Dedifferentiated amniotic fluid mesenchymal stem cell (primary cell): ENCODE results near the gene PTEN.
"Not testable (repeated sequence)": the region's sequence is repeated elsewhere in the genome, so short reads cannot be mapped to it uniquely, and the experiment has no call there.

Experiments
- DNase-seq: peaks from one replicate; pipeline ENCODE4 v3.0.0-alpha.2; 2016; ENCODE audit errors: extremely low spot score

The PTEN gene

DNA sequence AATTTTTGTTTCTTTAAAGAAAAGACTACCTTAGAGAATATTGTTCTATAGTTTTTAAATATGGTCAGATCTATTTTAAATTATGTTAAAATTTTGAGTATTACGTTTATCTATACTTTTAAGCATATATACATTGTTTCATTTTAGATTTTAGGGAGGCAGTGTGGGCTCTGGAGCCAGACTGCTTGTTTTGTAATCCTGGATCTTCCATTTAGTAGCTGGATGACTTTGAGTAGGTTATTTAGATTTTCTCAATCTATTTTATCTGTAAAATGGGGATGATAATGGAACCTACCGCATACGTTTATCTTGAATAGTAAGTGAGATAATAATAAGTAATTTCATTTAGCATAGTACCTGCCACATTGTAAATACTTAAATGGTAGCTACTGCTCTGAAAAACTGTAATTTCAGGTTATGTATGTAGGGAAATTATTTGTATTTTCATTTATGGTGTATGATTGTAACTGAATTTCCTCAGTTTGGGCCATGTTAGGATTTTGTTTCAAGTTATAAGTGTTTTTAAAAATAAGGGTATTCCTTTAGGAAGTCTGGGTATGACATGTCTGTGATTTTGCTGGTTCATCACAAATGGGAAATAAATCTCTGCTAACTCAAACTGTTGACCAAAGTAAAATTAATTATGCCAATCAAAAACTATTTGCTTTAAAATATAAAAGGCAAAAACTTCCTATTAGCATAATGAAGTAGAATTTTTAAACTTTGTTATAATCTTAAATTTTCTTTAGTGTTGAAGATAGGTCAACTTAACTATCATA is 6.5 kb downstream of the PTEN start:
- no peak for DNase-seq

DNA sequence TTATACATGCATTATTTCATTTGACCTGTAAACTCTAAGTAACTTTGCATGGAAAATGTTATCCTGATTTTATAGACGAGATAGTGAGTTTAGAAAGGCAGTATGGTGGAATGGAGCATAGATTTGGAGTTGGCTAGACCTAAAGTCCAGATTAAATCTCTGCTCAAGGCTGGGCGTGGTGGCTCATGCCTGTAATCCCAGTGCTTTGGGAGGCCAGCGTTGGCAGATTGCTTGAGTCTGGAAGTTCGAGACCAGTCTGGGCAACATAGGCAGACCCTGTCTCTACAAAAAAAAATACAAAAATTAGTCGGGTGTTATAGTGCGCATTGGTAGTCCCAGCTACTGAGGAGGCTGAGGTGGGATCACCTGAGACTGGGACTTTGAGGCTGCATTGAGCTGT is 9.4 kb downstream of the PTEN start:
- no peak for DNase-seq

DNA sequence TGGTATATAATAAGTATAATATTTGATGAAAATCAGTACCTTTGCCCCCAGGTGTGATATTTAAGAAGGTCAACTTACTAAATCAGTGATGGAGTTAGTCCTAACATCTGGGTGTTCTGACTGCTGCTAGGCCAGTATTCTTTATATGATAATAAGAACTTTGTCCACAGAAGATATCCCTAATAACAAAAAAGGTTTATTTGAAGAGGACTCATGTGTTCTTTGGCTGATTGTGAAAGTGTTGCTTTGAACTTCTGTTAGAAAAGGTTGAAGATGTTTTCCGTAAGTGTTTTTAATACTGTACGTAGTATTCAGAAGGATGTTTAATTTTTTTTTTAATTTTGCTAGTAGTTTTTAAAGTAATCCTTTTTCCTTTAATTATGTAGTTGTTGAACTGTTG is 10.2 kb downstream of the PTEN start:
- no peak for DNase-seq

DNA sequence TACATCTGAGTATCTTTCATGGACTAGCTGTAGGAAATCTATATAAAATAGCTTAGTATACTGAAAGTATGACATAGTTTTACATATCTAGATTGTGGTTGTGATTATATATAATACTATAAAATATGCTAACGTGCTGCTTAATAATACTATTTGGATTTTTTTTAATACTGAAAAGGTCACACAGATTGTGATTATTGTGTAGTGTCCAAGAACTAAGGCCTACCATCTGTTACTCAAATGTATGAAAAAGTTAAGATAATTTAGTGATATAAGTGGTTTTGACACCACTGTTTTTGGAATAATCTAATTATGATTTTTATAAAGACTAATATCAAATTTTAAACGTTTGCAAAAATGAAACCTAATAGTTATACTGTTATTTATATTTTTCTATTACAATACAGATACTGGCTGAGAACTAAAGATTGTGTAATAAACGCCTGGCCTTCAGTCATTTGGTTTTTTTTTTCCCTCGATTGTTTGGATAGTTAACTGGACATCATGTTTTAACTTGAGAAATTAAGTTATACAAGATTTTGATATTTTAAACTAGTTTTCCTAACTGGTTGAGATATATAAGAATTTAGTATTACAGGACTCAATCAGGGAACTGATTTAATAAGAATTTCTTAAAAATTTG is 12.6 kb downstream of the PTEN start:
- no peak for DNase-seq

DNA sequence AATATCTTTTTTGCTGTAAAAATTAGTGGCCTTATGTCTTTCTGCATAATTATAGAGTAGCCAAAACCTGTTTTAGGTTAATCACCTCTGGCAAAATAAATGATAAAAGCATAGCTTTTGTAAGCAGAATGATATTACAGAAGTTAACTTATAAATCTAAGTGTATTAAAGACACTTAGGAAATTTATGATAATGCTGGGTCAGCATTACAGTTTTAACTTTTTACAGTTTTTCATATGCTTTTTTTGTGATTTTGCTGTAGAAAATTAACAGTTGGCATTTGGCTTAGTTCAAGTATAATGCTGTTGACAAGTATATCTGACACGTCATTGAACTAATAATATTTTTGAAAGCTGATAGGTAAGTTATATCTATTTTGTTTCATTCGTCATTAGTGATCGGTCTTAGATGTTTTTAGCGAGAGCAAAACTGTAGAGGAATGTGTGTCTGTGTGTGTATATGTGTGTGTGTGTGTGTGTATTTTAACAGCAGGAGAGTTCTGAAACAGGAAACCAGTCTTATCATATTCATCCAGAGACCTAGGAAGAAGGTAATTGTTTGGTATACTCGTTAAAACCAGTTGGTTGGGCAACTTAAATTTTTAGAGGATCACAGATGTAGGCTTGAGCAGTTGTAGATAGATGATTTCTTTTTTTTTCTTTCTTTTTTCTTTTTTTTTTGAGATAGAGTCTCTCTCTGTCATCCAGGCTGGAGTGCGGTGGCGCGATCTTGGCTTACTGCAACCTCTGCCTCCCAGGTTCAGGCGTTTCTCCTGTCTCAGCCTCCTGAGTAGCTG is 15.4 kb downstream of the PTEN start:
- DNase-seq = no peak

DNA sequence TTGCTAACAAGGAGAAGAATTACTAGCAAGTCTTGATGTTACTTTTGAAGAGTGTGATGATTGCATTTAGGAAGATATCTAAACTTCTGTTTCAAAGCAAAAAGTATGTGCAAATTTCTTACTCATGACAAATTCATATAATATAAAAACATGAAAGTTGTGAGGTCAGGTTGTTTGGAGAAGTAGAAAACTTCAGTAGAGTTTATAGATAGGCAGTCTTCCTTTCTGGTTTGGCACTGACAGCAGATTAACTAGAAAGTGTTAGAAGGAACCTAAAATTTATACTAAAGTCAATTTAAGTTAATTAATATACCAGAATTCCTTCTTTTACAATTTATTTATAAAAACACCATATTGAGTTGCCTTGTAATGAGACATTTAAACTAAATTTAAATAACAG is 16.9 kb downstream of the PTEN start:
- no peak for DNase-seq

DNA sequence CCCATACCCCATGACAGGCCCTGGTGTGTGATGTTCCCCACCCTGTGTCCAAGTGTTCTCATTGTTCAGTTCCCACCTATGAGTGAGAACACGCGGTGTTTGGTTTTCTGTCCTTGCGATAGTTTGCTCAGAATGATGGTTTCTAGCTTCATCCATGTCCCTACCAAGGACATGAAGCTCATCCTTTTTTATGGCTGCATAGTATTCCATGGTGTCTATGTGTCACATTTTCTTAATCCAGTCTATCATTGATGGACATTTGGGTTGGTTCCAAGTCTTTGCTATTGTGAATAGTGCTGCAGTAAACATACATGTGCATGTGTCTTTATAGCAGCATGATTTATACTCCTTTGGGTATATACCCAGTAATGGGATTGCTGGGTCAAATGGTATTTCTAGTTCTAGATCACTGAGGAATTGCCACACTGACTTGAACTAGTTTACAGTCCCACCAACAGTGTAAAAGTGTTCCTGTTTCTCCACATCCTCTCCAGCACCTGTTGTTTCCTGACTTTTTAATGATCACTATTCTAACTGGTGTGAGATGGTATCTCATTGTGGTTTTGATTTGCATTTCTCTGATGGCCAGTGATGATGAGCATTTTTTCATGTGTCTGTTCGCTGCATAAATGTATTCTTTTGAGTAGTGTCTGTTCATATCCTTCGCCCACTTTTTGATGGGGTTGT is 18.1 kb downstream of the PTEN start:
- DNase-seq = not testable (repeated sequence)

DNA sequence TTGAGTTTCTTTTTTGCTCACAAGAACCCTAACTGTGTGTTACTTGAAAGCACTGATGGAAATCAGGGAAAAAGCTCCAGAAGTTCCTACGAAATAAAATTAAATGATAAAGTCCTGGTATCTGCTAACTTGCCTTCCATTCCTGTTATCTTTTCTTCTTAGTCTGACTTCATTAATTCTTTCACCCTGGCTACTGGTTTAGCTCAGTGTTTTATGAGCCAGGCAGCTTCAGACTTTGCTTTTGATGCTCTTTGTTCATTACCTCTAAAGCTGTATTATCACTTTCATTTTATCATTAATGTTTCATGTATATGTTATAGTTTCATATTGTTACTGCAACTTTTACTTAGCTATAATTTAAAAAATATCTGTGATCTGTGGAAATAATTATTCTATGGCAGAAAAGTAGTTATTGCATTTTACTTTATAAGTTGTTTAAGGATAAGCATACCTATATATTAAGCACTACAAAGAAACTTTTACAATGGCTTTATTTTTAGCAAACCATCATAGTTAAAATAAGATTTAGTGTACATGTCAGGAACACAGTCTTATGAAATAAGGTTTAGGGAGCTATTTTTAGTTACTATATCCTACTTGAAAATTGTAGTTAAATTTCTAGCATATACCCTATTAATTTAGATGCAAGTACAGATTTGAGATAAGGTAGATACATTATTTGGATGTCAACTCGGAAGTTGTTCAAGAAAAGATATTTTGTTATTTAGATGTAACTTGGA is 19.3 kb downstream of the PTEN start:
- DNase-seq = no peak

DNA sequence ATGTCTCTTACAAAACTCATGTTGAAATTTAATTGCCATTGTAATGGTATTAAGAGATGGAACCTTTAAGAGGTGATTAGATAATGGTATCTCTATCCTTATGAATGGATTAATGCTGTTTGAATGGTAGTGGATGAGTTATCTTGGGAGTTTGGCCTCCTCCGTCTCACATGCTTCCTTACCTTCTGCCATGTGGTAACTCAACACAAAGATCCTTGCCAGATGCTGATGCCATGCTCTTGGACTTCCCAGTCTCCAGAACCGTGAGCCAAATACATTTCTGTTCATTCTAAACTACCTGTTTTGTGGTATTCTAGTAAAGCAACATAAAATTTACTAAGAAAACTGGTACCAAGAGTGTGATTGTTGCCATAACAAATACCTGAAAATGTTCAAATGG is 23.2 kb downstream of the PTEN start:
- no peak for DNase-seq

DNA sequence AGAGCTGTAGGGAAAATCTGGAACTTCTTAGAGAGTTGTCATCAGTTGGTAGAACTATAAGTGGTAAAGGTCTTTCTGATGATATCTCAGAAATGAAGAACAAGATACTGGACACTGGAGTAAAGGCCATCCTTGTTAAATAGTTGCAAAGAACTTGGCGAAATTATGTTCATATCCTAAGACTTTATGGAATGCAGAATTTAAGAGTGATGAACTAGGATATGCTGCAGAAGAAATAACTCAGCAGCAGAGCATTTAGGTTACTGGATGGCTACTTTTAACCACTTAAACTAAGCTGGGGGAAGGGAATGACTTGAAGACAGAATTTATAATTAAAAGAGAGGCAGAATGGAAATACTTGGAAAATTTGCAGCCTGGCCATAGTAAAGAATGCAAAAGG is 23.7 kb downstream of the PTEN start:
- no peak for DNase-seq

DNA sequence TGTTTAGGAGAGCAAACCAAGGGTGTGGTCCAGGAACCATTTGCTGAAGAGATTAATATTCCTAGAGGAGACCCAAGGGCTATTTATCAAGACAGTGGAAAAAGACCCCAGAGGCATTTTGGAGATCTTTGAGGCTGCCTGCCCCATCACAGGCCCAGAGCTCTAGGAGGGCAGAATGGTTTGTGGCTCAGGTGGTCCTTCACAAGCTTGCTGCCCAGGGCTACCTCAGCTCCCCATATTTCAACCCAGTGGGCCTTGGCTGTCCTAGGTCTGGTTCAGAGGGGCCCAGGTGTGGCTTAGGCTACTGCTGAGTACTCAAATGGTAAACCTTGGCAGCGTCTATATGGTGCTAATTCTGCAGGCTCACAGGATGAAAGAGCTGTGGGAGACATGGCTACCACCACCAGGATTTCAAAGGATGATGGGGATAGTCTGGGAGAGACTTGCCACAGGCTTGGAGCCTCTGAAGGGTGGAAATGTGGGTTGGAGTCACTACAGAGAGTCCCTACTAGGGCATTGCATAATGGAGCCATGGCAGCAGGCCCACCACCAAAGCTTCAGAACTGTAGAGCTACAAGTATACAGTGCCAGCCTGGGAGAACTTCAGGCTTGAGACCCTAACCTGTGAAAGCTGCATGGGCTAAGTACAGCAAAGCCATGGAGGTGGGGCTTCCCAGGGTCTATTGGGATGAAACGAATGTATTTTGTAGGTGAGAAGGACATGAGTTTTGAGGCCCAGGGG is 24.3 kb downstream of the PTEN start:
- no peak for DNase-seq

DNA sequence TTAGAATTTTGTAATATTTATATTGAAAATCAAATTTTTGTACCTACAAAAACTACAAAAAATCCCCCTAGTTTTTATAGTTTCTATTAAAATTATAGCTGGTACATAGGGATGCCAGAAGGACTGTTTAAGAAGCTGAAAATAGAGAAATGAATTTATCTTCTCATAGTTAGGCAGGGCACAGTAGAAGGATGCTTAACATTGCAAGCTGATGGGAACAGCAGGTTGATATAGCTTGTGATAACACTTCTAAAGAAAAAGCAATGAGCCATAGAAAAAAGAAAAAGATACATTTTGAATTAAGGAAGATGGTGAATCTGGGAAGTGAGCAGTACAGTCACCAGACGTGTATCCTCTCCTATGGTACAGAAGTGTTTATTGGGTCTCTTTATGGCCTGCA is 32.0 kb downstream of the PTEN start:
- DNase-seq = no peak

DNA sequence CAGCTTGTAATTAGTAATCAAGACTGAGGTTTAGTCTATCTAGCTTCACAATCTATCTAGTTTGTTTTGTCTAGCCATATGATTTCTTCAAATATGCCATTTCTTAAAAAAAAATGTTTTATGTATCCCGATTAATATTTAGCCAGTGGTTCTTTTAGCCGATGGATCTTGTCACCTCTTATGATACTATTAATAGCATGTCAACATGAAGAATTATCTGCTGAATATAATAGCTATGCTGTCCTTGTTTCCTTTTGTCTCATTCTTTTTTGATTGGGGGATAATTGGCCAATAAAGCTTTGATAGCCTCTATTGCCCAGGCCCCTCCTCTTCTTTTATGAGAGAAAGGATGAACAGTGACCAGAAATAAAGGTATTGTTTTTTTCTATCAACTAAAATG is 32.8 kb downstream of the PTEN start:
- no peak for DNase-seq

DNA sequence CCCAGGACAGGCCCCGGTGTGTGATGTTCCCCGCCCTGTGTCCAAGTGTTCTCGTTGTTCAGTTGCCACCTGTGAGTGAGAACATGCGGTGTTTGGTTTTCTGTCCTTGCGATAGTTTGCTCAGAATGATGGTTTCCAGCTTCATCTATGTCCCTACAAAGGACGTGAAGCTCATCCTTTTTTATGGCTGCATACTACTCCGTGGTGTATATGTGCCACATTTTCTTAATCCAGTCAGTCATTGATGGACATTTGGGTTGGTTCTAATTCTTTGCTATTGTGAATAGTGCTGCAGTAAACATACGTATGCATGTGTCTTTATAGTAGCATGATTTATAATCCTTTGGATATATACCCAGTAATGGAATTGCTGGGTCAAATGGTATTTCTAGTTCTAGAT is 34.5 kb downstream of the PTEN start:
- DNase-seq = not testable (repeated sequence)

DNA sequence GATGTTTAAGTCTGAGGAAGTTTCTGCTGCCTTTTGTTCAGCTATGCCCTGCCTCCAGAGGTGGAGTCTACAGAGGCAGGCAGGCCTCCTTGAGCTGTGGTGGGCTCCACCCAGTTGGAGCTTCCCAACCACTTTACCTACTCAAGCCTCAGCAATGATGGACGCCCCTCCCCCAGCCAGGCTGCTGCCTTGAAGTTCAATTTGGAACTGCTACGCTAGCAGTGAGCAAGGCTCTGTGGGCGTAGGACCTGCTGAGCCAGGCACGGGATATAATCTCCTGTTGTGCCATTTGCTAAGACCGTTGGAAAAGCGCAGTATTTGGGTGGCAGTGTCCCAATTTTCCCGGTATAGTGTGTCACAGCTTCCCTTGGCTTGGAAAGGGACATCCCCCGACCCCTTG is 40.0 kb downstream of the PTEN start:
- DNase-seq = not testable (repeated sequence)

DNA sequence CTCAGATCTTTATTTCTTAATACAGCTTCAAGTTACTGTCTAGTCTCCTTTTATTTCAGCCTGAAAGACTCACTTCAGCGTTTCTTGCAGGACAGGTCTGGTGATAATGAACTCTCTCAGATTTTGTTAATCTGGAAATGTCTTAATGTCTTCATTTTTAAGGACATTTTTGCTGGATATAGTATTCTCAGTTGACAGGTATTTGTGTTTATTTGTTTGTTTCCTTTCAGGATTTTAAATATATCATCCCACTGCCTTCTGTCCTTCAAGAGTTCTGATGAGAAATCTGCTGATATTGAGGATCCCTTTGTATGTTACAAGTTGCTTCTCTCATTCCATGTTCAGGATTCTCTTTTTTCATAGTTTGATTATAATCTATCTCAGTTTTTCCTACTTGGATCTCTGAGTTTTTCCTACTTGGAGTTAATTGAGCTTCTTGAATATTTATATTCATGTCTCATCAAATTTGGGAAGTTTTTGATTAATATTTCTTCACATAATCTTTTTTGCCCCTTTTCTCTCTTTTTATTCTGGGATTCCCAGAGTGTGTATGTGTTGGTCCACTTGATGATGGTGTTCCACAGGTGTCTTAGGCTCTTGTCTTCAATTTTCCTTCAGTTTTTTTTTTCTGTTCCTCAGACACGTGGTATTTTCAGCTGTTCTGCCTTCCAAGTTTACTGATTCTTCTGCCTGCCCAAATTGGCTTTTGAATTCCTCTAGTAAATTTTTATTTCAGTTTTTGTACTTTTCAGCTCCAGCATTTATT is 49.9 kb downstream of the PTEN start:
- no peak for DNase-seq

DNA sequence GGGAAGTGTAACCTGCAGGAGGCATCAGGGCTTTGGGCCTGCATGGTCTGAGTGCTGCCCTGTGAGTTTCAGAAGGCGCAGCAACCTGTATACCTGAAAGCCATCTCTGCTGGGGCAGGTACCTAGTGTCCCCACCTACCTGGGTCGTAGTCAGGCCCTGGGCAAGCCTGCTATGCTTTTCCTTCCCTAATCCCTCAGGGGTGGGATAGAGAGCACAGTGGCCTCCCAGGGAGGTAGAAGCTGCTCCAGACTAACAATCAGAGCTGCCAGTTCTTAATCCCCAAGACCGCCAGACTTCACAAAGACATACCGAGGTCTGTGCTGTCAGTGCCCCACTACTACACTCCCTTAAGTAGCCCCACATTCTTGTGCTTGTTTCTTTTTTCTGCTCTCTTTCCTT is 52.0 kb downstream of the PTEN start:
- DNase-seq = no peak

DNA sequence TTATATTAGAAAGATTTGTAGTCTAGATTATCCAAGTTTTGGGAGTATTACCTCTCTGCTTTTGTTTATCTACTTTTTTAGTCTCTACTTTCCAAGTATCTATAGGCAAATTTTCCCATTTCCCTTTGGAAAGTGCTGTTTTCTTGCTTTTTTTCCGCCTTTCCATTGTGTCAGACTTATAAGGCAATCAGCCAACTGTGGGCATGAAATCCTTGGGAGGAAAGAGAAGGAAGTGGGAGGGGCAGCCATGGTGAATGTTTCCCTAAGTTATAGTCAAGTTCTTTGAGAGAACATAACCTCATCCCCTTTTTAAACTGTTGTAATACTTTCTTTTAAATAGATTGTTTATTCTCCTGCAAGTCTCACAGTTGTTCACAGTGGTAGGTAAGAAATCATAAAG is 52.6 kb downstream of the PTEN start:
- no peak for DNase-seq

DNA sequence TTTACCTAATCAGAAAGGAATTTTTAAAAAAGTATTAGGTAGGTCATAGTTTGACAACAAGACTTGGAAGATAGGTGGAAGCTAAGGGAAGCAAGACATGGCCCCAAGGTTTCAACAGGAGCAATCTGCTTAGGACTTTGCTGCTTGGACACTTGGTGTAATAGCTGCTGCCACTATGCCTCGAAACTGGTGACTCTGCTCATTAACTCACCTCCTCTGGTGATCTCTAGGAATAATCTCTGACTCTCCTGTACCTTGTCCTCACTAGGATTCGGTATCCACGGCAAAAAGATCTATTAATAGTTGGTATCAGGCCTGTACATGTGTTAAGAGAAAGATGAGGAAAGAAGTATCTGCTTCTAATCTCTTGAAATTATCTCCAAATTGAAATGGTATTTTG is 53.1 kb downstream of the PTEN start:
- no peak for DNase-seq

DNA sequence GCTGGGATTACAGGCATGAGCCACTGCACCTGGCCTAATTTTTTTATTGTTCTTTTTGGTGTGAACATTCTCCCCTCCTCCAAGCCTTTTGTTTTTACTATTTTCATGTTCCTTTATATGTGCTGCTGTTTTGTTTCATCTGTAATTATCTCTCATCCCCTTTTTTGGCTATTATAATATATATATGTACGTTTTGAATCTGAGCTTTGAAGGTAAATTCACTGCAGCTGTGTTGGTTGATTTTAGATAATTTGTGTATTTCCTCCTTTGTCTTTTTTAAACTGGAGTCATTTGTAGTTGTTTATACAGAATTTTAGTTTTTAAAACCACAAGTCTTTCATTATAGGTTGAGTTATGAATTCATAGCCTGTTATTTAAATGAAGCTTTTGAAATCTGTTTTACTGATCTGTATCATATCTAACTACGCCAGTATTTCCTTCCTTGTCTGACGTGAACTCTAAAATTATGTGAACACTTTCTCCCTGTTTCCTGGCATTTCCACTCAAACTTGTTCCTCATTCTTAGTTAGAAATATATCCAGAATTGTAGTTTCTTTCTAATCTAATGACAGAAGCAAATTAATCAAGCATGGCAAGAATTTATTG is 54.9 kb downstream of the PTEN start:
- DNase-seq = no peak
